Esophagus muscularis mucosa (tissue), 4 donors: ENCODE measurements around the gene NPPC.

Source experiments
- CTCF ChIP-seq, 3 experiments: fragments of 200-600 bp in 2 of 3; fragments of 450-650 bp in 1 of 3; sonication (generic) in 2 of 3; IDR thresholded peaks; one replicate each; pipeline ENCODE4 v1.5.1; 2017 to 2019; ENCODE audit warnings: antibody characterized with exemption in 3 of 3, mild to moderate bottlenecking in 2 of 3, moderate library complexity in 1 of 3
- EP300 ChIP-seq: sonication (generic); formaldehyde crosslinking; IDR thresholded peaks from one replicate; pipeline ENCODE4 v1.6.1; 2017; ENCODE audit warnings: antibody characterized with exemption
- POLR2A ChIP-seq: fragments of 450-650 bp; IDR thresholded peaks from one replicate; pipeline ENCODE4 v1.6.1; 2017; ENCODE audit warnings: antibody characterized with exemption, moderate library complexity, mild to moderate bottlenecking, low read depth
- POLR2AphosphoS5 ChIP-seq, 2 donors: sonication (generic); formaldehyde crosslinking; IDR thresholded peaks; one replicate each; pipeline ENCODE4 v1.6.1; 2017; ENCODE audit warnings: antibody characterized with exemption in 2 of 2

- no peak for TF ChIP-seq POLR2A
- TF ChIP-seq CTCF (IDR thresholded peaks at IDR 0.05) = no peak
- no peak for TF ChIP-seq EP300
- TF ChIP-seq POLR2AphosphoS5 (IDR thresholded peaks at IDR 0.05) = no peak
These were observed 4.5 kb upstream of the NPPC start for GRCh38 chr2:231930593-231931281.
